ENCODE measurements around the gene CATSPERD. TPM values are rescaled to one million over a fixed set of nuclear protein-coding genes. Genes with fewer than 3 reads are reported as not detected.

CATSPERD gene
- total and polyA plus RNA-seq, 4 donors: not detected

GRCh38 chr19:5782945-5783919 is 62.8 kb downstream of the CATSPERD start:
- WGBS: 89% methylated on average over 48 of the region's 48 CpGs
- TF ChIP-seq NR2F2 (IDR thresholded peaks at IDR 0.05) (no peak), YY1 (IDR thresholded peaks at IDR 0.05) (no peak), ZBTB33 (IDR thresholded peaks at IDR 0.05) (no peak), EGR1 (IDR thresholded peaks at IDR 0.05; ENCODE audit: low read depth in 2 of 2) (no peak), ATF3 (IDR thresholded peaks at IDR 0.05) (no peak), FOXA2 (IDR thresholded peaks at IDR 0.05) (no peak), TAF1 (conservative IDR thresholded peaks at IDR 0.05) (no peak), HNF4A (conservative IDR thresholded peaks at IDR 0.05) (no peak), CTCF (IDR thresholded peaks at IDR 0.05; ENCODE audit: low read depth, low read length, missing input control) (no peak), GABPA (IDR thresholded peaks at IDR 0.05 in 1 of 2, conservative IDR thresholded peaks at IDR 0.05 in 1 of 2) (no peak), JUND (IDR thresholded peaks at IDR 0.05) (no peak), FOXA1 (IDR thresholded peaks at IDR 0.05) (no peak), RXRA (IDR thresholded peaks at IDR 0.05) (no peak), MAX (IDR thresholded peaks at IDR 0.05) (no peak), HNF4G (IDR thresholded peaks at IDR 0.05) (no peak), REST (IDR thresholded peaks at IDR 0.05) (no peak), RAD21 (IDR thresholded peaks at IDR 0.05) (no peak), SP1 (IDR thresholded peaks at IDR 0.05) (no peak)
- Histone ChIP-seq H3K27ac (ENCODE audit: low read depth in 1 of 2, low read length in 2 of 2) (no peak overlapping the region), H3K9ac (ENCODE audit: low read depth in 1 of 2, low read length in 2 of 2) (no peak overlapping the region), H3K36me3 (ENCODE audit: control insufficient read depth in 4 of 4, insufficient read depth in 3 of 4, low read depth in 1 of 4, low read length in 3 of 4) (peaks cover 8 to 44% (median 26%) of the 10 kb centered on the region in 4 donors), H3K4me1 (ENCODE audit: control insufficient read depth in 4 of 4, insufficient read depth in 4 of 4, low read length in 3 of 4) (no peaks in the 10 kb centered on the region), H3K27me3 (ENCODE audit: control insufficient read depth in 4 of 4, insufficient read depth in 4 of 4, low read length in 3 of 4) (no peaks in the 10 kb centered on the region), H3K4me3 (ENCODE audit: low read depth in 1 of 3, low read length in 3 of 3) (no peak overlapping the region), H3K9me3 (ENCODE audit: control insufficient read depth in 4 of 4, low read length in 3 of 4) (no peaks in the 10 kb centered on the region)
- DNase-seq (ENCODE audit: low spot score): no peak

Measured in liver (tissue), 9 donors.